HCT116 (cell line): ENCODE data around the gene ITGA11. TPM values are rescaled to one million over a fixed set of nuclear protein-coding genes. Genes with fewer than 3 reads are reported as not detected.

ENCODE experiments used
- ATAC-seq: fragments of 200-7000 bp; cut with Tn5 transposase; 2 replicates; pipeline ENCODE4 v1.9.1; 2020; ENCODE audit warnings: mild to moderate bottlenecking, moderate library complexity
- BruUV-seq: library from RNA; stranded (reverse); fragments of 400-500 nt; replicated peaks from 2 replicates; lab custom pipeline; 2021; lab: Mats Ljungman, UMichigan
- CTCF ChIA-PET: fragments of 300-600 bp; sonication (Branson Sonifier 250); formaldehyde crosslinking; loops from one replicate; lab custom pipeline; 2021; ENCODE audit warnings: antibody characterized with exemption; lab: Charles Lee
- POLR2A ChIA-PET: fragments of 300-600, 350-600 bp; sonication (Branson Sonifier 250); formaldehyde crosslinking; loops from one replicate; lab custom pipeline; 2021; ENCODE audit warnings: antibody characterized with exemption; lab: Charles Lee
- RAD21 ChIA-PET, 2 experiments: fragments of 300-600 bp; sonication (Branson Sonifier 250); formaldehyde crosslinking; loops; one replicate each; lab custom pipeline; 2023; ENCODE audit warnings: low total read pairs in 2 of 2; ENCODE audit not compliant: uncharacterized antibody in 2 of 2, unreplicated experiment in 2 of 2, low non-redundant PET in 1 of 2; lab: Charles Lee
- DNase-seq: peaks from one replicate; pipeline ENCODE4 v3.0.0-alpha.2; 2010; ENCODE audit warnings: low read depth, low spot score
- H2AFZ ChIP-seq: fragments of 200-600 bp; shearing (Covaris generic), sonication (generic); 2 replicates; pipeline ENCODE4 v1.6.1; 2017; ENCODE audit warnings: low read depth, mixed run types, mixed read lengths, antibody characterized with exemption, low read length; ENCODE audit not compliant: poor library complexity, severe bottlenecking
- H3K27ac ChIP-seq: 2 replicates; pipeline ENCODE4 v1.5.1; 2012; ENCODE audit warnings: low read depth, low read length
- H3K27me3 ChIP-seq: fragments of 200-600 bp; sonication (generic); 2 replicates; pipeline ENCODE4 v1.6.1; 2016; ENCODE audit warnings: mixed run types, low read length, mixed read lengths; ENCODE audit not compliant: insufficient read depth
- H3K36me3 ChIP-seq, 2 experiments: fragments of 200-500 bp in 1 of 2; fragments of 200-600 bp in 1 of 2; sonication (Bioruptor generic) in 1 of 2; sonication (generic) in 1 of 2; 2 replicates each; pipeline versions ENCODE4 v1.5.1 to v1.6.1; 2014 to 2016; ENCODE audit warnings: low read length in 2 of 2, inconsistent platforms in 1 of 2, mixed read lengths in 1 of 2, mixed run types in 1 of 2; ENCODE audit not compliant: insufficient read depth in 2 of 2, control insufficient read depth in 1 of 2
- H3K4me1 ChIP-seq, 2 experiments: fragments of 200-600 bp in 1 of 2; sonication (generic) in 1 of 2; 2 replicates each; pipeline versions ENCODE4 v1.5.1 to v1.6.1; 2012 to 2017; ENCODE audit warnings: low read length in 2 of 2, inconsistent platforms in 1 of 2, mild to moderate bottlenecking in 1 of 2, mixed read lengths in 1 of 2, mixed run types in 1 of 2, moderate library complexity in 1 of 2; ENCODE audit not compliant: insufficient read depth in 2 of 2, control insufficient read depth in 1 of 2
- H3K4me2 ChIP-seq: fragments of 200-600 bp; sonication (generic); 2 replicates; pipeline ENCODE4 v1.6.1; 2017; ENCODE audit warnings: mixed run types, low read length, mixed read lengths
- H3K4me3 ChIP-seq, 2 experiments: fragments of 200-600 bp in 1 of 2; sonication (generic) in 1 of 2; replicated peaks in 1 of 2; 2 replicates each; pipeline ENCODE4 v1.5.1; 2011 to 2016; ENCODE audit warnings: low read length in 2 of 2, control low read depth in 1 of 2, low read depth in 1 of 2, mild to moderate bottlenecking in 1 of 2, mixed read lengths in 1 of 2, mixed run types in 1 of 2
- H3K79me2 ChIP-seq: fragments of 200-600 bp; sonication (generic); 2 replicates; pipeline ENCODE4 v1.6.1; 2017; ENCODE audit warnings: mild to moderate bottlenecking, mixed run types, low read length, moderate library complexity, mixed read lengths; ENCODE audit not compliant: insufficient read depth
- H3K9ac ChIP-seq: fragments of 200-600 bp; sonication (generic); 2 replicates; pipeline ENCODE4 v1.6.1; 2016; ENCODE audit warnings: low read length, mixed read lengths
- H3K9me2 ChIP-seq: fragments of 200-600 bp; sonication (generic), shearing (Covaris generic); 2 replicates; pipeline ENCODE4 v1.6.1; 2017; ENCODE audit warnings: mixed run types, mild to moderate bottlenecking, moderate library complexity; ENCODE audit not compliant: insufficient read depth
- H3K9me3 ChIP-seq, 2 experiments: fragments of 200-500 bp in 1 of 2; fragments of 200-600 bp in 1 of 2; sonication (Bioruptor generic) in 1 of 2; sonication (generic) in 1 of 2; 2 replicates each; pipeline ENCODE4 v1.6.1; 2014 to 2017; ENCODE audit warnings: low read length in 2 of 2, mixed read lengths in 2 of 2, inconsistent platforms in 1 of 2, low read depth in 1 of 2, mild to moderate bottlenecking in 1 of 2, mixed run types in 1 of 2, moderate library complexity in 1 of 2; ENCODE audit not compliant: control insufficient read depth in 1 of 2, insufficient read depth in 1 of 2
- H4K20me1 ChIP-seq: fragments of 200-600 bp; sonication (generic), shearing (Covaris generic); 2 replicates; pipeline ENCODE4 v1.6.1; 2017; ENCODE audit warnings: mixed run types, mild to moderate bottlenecking, moderate library complexity; ENCODE audit not compliant: insufficient read depth
- CBX3 ChIP-seq: IDR thresholded peaks from 2 replicates; pipeline ENCODE4 v1.6.1; 2012; ENCODE audit warnings: low read depth
- ELF1 ChIP-seq: IDR thresholded peaks from 2 replicates; pipeline ENCODE4 v1.6.1; 2012; ENCODE audit warnings: low read depth, borderline replicate concordance
- EZH2 ChIP-seq: fragments of 200-600 bp; sonication (generic); IDR thresholded peaks from 2 replicates; pipeline ENCODE4 v1.6.1; 2017; ENCODE audit warnings: antibody characterized with exemption, mixed run types
- EZH2phosphoT487 ChIP-seq: fragments of 200-600 bp; IDR thresholded peaks from 2 replicates; pipeline ENCODE4 v1.6.1; 2018; ENCODE audit warnings: antibody characterized with exemption, borderline replicate concordance
- FOSL1 ChIP-seq: IDR thresholded peaks from 2 replicates; pipeline ENCODE4 v1.6.1; 2012; ENCODE audit warnings: low read depth
- JUND ChIP-seq: IDR thresholded peaks from 2 replicates; pipeline ENCODE4 v1.6.1; 2012
- RAD21 ChIP-seq: IDR thresholded peaks from 2 replicates; pipeline ENCODE4 v1.6.1; 2012; ENCODE audit warnings: low read depth, mild to moderate bottlenecking
- SIN3A ChIP-seq: IDR thresholded peaks from 2 replicates; pipeline ENCODE4 v1.6.1; 2012; ENCODE audit warnings: low read depth
- SP1 ChIP-seq: IDR thresholded peaks from 2 replicates; pipeline ENCODE4 v1.6.1; 2012; ENCODE audit warnings: low read depth
- TCF7L2 ChIP-seq: IDR thresholded peaks from 2 replicates; pipeline ENCODE4 v1.7.0; 2011; ENCODE audit warnings: borderline replicate concordance, inconsistent platforms; ENCODE audit not compliant: insufficient read depth, insufficient read length; ENCODE audit errors: extremely low read depth
- YY1 ChIP-seq: IDR thresholded peaks from 2 replicates; pipeline ENCODE4 v1.6.1; 2011; ENCODE audit warnings: low read length, low read depth, moderate library complexity, mild to moderate bottlenecking; ENCODE audit not compliant: insufficient replicate concordance; ENCODE audit errors: extremely low read depth
- ZFX ChIP-seq: fragments of 450-650 bp; IDR thresholded peaks from 2 replicates; pipeline ENCODE4 v1.6.1; 2017
- ZNF274 ChIP-seq: fragments of 200-500 bp; sonication (Bioruptor generic); IDR thresholded peaks from 2 replicates; pipeline ENCODE4 v1.6.1; 2014; ENCODE audit warnings: mild to moderate bottlenecking, low read depth, low read length, inconsistent platforms
- intact Hi-C: fragments of 100-400 bp; cut with micrococcal nuclease; formaldehyde crosslinking; loops from 2 replicates; pipeline ENCODE4 v1.10.0; 2022
- total RNA-seq: library from RNA; stranded (reverse); gene quantifications from one replicate; pipeline ENCODE4 v1.2.1, GENCODE V29; 2021; ENCODE audit not compliant: unreplicated experiment
- TF ChIP-seq, protein P1 (sequence below): IDR thresholded peaks from 2 replicates; pipeline ENCODE4 v1.6.1; 2012; ENCODE audit warnings: low read depth

Gene ITGA11
- total RNA-seq, 1 experiment from 2014 or later, result not detected

DNA sequence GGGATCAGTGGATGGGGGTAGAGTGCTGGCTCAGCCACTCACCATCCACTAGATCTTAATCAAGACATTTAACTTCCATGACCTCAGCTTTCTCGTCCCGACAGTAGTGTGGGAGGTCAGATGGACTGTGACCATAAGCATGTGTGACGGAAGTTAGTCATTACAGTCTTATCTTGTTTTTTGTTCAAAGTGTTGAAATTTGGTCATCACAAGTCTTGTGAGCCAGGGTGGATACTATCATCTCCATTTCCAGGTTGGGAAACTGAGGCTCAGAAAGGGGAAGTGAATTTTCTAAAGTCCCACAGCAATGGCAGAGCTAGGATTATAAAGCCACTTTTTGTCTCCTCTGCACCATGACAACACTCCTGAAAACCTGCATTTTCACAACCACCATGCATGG lies 32.0 kb upstream of the ITGA11 start:
- Histone ChIP-seq H3K4me3 (no peak overlapping the region), H3K27me3 (no peaks in the 10 kb centered on the region), H3K9ac (no peak overlapping the region), H3K9me2 (no peaks in the 10 kb centered on the region), H3K4me2 (no peak overlapping the region), H4K20me1 (no peaks in the 10 kb centered on the region), H2AFZ (no peak overlapping the region), H3K36me3 (no peaks in the 10 kb centered on the region), H3K9me3 (no peaks in the 10 kb centered on the region), H3K4me1 (no peaks in the 10 kb centered on the region), H3K79me2 (no peaks in the 10 kb centered on the region), H3K27ac (no peak overlapping the region)
- DNase-seq (no peak), ATAC-seq (no peak)
- ChIA-PET POLR2A (no interaction called here), CTCF (no interaction called here), RAD21 (no interaction called here)
- intact Hi-C loops, result no loop called here
- no TSS peak for BruUV-seq
- TF ChIP-seq, protein P1, sequence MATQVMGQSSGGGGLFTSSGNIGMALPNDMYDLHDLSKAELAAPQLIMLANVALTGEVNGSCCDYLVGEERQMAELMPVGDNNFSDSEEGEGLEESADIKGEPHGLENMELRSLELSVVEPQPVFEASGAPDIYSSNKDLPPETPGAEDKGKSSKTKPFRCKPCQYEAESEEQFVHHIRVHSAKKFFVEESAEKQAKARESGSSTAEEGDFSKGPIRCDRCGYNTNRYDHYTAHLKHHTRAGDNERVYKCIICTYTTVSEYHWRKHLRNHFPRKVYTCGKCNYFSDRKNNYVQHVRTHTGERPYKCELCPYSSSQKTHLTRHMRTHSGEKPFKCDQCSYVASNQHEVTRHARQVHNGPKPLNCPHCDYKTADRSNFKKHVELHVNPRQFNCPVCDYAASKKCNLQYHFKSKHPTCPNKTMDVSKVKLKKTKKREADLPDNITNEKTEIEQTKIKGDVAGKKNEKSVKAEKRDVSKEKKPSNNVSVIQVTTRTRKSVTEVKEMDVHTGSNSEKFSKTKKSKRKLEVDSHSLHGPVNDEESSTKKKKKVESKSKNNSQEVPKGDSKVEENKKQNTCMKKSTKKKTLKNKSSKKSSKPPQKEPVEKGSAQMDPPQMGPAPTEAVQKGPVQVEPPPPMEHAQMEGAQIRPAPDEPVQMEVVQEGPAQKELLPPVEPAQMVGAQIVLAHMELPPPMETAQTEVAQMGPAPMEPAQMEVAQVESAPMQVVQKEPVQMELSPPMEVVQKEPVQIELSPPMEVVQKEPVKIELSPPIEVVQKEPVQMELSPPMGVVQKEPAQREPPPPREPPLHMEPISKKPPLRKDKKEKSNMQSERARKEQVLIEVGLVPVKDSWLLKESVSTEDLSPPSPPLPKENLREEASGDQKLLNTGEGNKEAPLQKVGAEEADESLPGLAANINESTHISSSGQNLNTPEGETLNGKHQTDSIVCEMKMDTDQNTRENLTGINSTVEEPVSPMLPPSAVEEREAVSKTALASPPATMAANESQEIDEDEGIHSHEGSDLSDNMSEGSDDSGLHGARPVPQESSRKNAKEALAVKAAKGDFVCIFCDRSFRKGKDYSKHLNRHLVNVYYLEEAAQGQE, result no peak
- TF ChIP-seq EZH2 (no peak), YY1 (no peak), ZFX (no peak), SP1 (no peak), ZNF274 (no peak), FOSL1 (no peak), EZH2phosphoT487 (no peak), SIN3A (no peak), ELF1 (no peak), TCF7L2 (no peak), JUND (no peak), RAD21 (no peak), CBX3 (no peak)
